H1 (cell line): ENCODE measurements around the gene APOC4. TPM values are rescaled to one million over a fixed set of nuclear protein-coding genes. Genes with fewer than 3 reads are reported as not detected.

ENCODE experiments used
- CTCF ChIA-PET: fragments of 300-600 bp; sonication (Branson Sonifier 250); formaldehyde crosslinking; loops from one replicate; lab custom pipeline; 2021; ENCODE audit not compliant: partially characterized antibody; lab: Charles Lee
- POLR2A ChIA-PET: fragments of 300-600 bp; sonication (Branson Sonifier 250); formaldehyde crosslinking; loops from one replicate; lab custom pipeline; 2021; ENCODE audit warnings: inconsistent platforms; ENCODE audit not compliant: partially characterized antibody; lab: Charles Lee
- DNase-seq, 2 experiments: peaks; one replicate each; pipeline versions ENCODE4 v3.0.0 to v3.0.0-alpha.2; 2010 to 2022; ENCODE audit warnings: low spot score in 2 of 2, low read depth in 1 of 2, mixed read lengths in 1 of 2
- FAIRE-seq: peaks from 2 replicates; lab custom pipeline; 2011; peaks lifted over from hg19 to GRCh38; lab: Jason Lieb, UNC
- H2AFZ ChIP-seq: 2 replicates; pipeline ENCODE4 v1.8.1; 2012; ENCODE audit warnings: low read length, inconsistent platforms
- H2AK5ac ChIP-seq: 2 replicates; pipeline ENCODE4 v1.6.1; 2013; ENCODE audit warnings: low read depth, low read length
- H2BK120ac ChIP-seq: replicated peaks from 2 replicates; pipeline ENCODE3; 2013; ENCODE audit warnings: low read depth, low read length, inconsistent platforms
- H2BK12ac ChIP-seq: 2 replicates; pipeline ENCODE4 v1.6.1; 2013; ENCODE audit warnings: low read depth, low read length
- H2BK15ac ChIP-seq: 2 replicates; pipeline ENCODE4 v1.6.1; 2013; ENCODE audit warnings: low read length
- H2BK20ac ChIP-seq: 2 replicates; pipeline ENCODE4 v1.6.1; 2013; ENCODE audit warnings: low read length
- H2BK5ac ChIP-seq: 2 replicates; pipeline ENCODE4 v1.6.1; 2013; ENCODE audit warnings: low read depth, low read length
- H3K14ac ChIP-seq: 2 replicates; pipeline ENCODE4 v1.6.1; 2013; ENCODE audit warnings: inconsistent platforms; ENCODE audit not compliant: insufficient read length
- H3K18ac ChIP-seq: 2 replicates; pipeline ENCODE4 v1.6.1; 2013; ENCODE audit warnings: low read length; ENCODE audit errors: extremely low read depth
- H3K23ac ChIP-seq: 2 replicates; pipeline ENCODE4 v1.6.1; 2013; ENCODE audit warnings: inconsistent platforms; ENCODE audit not compliant: insufficient read length
- H3K23me2 ChIP-seq: 2 replicates; pipeline ENCODE4 v1.6.1; 2013; ENCODE audit warnings: low read depth, low read length
- H3K27ac ChIP-seq: 2 replicates; pipeline ENCODE4 v1.6.1; 2011; ENCODE audit warnings: low read depth, low read length, inconsistent platforms
- H3K27me3 ChIP-seq, 4 experiments: replicated peaks in 1 of 4; 1 replicate in 1 of 4; 2 replicates in 3 of 4; pipeline versions ENCODE4 v1.6.1 to v1.8.1; 2011 to 2013; ENCODE audit warnings: low read length in 3 of 4, mild to moderate bottlenecking in 3 of 4, inconsistent platforms in 2 of 4, mixed read lengths in 2 of 4, moderate library complexity in 1 of 4; ENCODE audit not compliant: control insufficient read depth in 3 of 4, insufficient read depth in 3 of 4; ENCODE audit errors: extremely low read depth in 1 of 4
- H3K36me3 ChIP-seq, 4 experiments: 2 replicates each; pipeline versions ENCODE4 v1.6.1 to v1.8.1; 2011 to 2013; ENCODE audit warnings: mild to moderate bottlenecking in 4 of 4, low read length in 3 of 4, moderate library complexity in 2 of 4, control low read depth in 1 of 4, inconsistent platforms in 1 of 4; ENCODE audit not compliant: insufficient read depth in 4 of 4, control insufficient read depth in 2 of 4
- H3K4ac ChIP-seq: replicated peaks from 2 replicates; pipeline ENCODE3; 2013; ENCODE audit warnings: low read length, low read depth, mixed read lengths, inconsistent platforms; ENCODE audit not compliant: insufficient read length
- H3K4me1 ChIP-seq, 4 experiments: replicated peaks in 1 of 4; 1 replicate in 1 of 4; 2 replicates in 3 of 4; pipeline versions ENCODE4 v1.6.1 to v1.8.1; 2011 to 2013; ENCODE audit warnings: low read length in 3 of 4, inconsistent platforms in 2 of 4, mixed read lengths in 1 of 4; ENCODE audit not compliant: insufficient read depth in 4 of 4, control insufficient read depth in 3 of 4
- H3K4me2 ChIP-seq, 2 experiments: 2 replicates each; pipeline versions ENCODE4 v1.6.1 to v1.8.1; 2011 to 2013; ENCODE audit warnings: low read depth in 2 of 2, low read length in 2 of 2, control low read depth in 1 of 2, inconsistent platforms in 1 of 2, mild to moderate bottlenecking in 1 of 2; ENCODE audit not compliant: insufficient read depth in 1 of 2
- H3K4me3 ChIP-seq, 4 experiments: fragments of 200-600, 300-600 bp in 1 of 4; sonication (generic), shearing (Covaris generic), sonication (Bioruptor Twin) in 1 of 4; 2 replicates each; pipeline versions ENCODE4 v1.5.1 to v1.8.1; 2011 to 2016; ENCODE audit warnings: low read length in 4 of 4, low read depth in 3 of 4, control low read depth in 2 of 4, inconsistent platforms in 2 of 4, mild to moderate bottlenecking in 2 of 4, mixed read lengths in 1 of 4, moderate library complexity in 1 of 4; ENCODE audit not compliant: insufficient read depth in 2 of 4; ENCODE audit errors: extremely low read depth in 1 of 4
- H3K56ac ChIP-seq: replicated peaks from 2 replicates; pipeline ENCODE3; 2013; ENCODE audit warnings: low read depth, mild to moderate bottlenecking, mixed read lengths, low read length, inconsistent platforms; ENCODE audit not compliant: insufficient read length
- H3K79me1 ChIP-seq: 2 replicates; pipeline ENCODE4 v1.6.1; 2013; ENCODE audit warnings: low read depth, low read length, control low read depth
- H3K79me2 ChIP-seq, 2 experiments: 2 replicates each; pipeline versions ENCODE4 v1.6.1 to v1.8.1; 2012 to 2013; ENCODE audit warnings: low read length in 2 of 2, mild to moderate bottlenecking in 2 of 2, inconsistent platforms in 1 of 2; ENCODE audit not compliant: insufficient read depth in 2 of 2, control insufficient read depth in 1 of 2
- H3K9ac ChIP-seq, 4 experiments: replicated peaks in 1 of 4; 1 replicate in 1 of 4; 2 replicates in 3 of 4; pipeline versions ENCODE4 v1.6.1 to v1.8.1; 2011 to 2013; ENCODE audit warnings: low read depth in 3 of 4, low read length in 3 of 4, control low read depth in 2 of 4, mild to moderate bottlenecking in 2 of 4, moderate library complexity in 2 of 4, inconsistent platforms in 1 of 4; ENCODE audit errors: extremely low read depth in 1 of 4
- H3K9me3 ChIP-seq, 2 experiments: 2 replicates each; pipeline versions ENCODE4 v1.6.1 to v1.8.1; 2012 to 2013; ENCODE audit warnings: mild to moderate bottlenecking in 2 of 2, moderate library complexity in 2 of 2, control low read depth in 1 of 2, inconsistent platforms in 1 of 2, low read depth in 1 of 2, low read length in 1 of 2, mixed read lengths in 1 of 2; ENCODE audit not compliant: insufficient read depth in 2 of 2
- H4K20me1 ChIP-seq, 2 experiments: replicated peaks in 1 of 2; 2 replicates each; pipeline versions ENCODE3 to v1.8.1; 2011 to 2013; ENCODE audit warnings: inconsistent platforms in 2 of 2, low read length in 2 of 2, mild to moderate bottlenecking in 1 of 2; ENCODE audit not compliant: insufficient read depth in 2 of 2, control insufficient read depth in 1 of 2
- H4K5ac ChIP-seq: 2 replicates; pipeline ENCODE4 v1.6.1; 2013; ENCODE audit warnings: low read length, low read depth, mixed read lengths, inconsistent platforms; ENCODE audit not compliant: insufficient read length
- H4K8ac ChIP-seq: 2 replicates; pipeline ENCODE4 v1.8.0; 2013; ENCODE audit warnings: mild to moderate bottlenecking, moderate library complexity, low read length, inconsistent platforms; ENCODE audit not compliant: insufficient read depth; ENCODE audit errors: extremely low read depth
- H4K91ac ChIP-seq: replicated peaks from 2 replicates; pipeline ENCODE3; 2013; ENCODE audit warnings: low read length, mixed read lengths, inconsistent platforms; ENCODE audit not compliant: insufficient read length
- ATF2 ChIP-seq: IDR thresholded peaks from 2 replicates; pipeline ENCODE4 v1.6.1; 2012; ENCODE audit warnings: low read length, inconsistent platforms
- BRCA1 ChIP-seq: IDR thresholded peaks from 2 replicates; pipeline ENCODE4 v1.6.1; 2012; ENCODE audit warnings: low read depth, low read length, improper control_type of control experiment
- CTCF ChIP-seq, 3 experiments: IDR thresholded peaks; 1 replicate in 2 of 3; 2 replicates in 1 of 3; pipeline versions ENCODE4 v1.5.1 to v1.6.1; 2011; ENCODE audit warnings: low read length in 3 of 3, mild to moderate bottlenecking in 3 of 3, inconsistent platforms in 2 of 3, low read depth in 1 of 3, moderate library complexity in 1 of 3; ENCODE audit not compliant: insufficient read depth in 1 of 3; ENCODE audit errors: control extremely low read depth in 1 of 3
- RNF2 ChIP-seq: fragments of 200-900, 300-1000 bp; sonication (generic); IDR thresholded peaks from 2 replicates; pipeline ENCODE4 v1.7.1; 2016; ENCODE audit warnings: borderline replicate concordance, low read depth, mild to moderate bottlenecking, antibody characterized with exemption, low read length; ENCODE audit not compliant: poor library complexity, severe bottlenecking; ENCODE audit errors: missing control alignments
- WGBS, 2 experiments: shearing (Covaris generic) in 1 of 2; methylation state at CpG; one replicate each; pipeline versions ENCODE4 v1.1.6 to v1.1.7; 2013 to 2015; ENCODE audit warnings: low lambda C conversion rate in 2 of 2, mixed read lengths in 2 of 2, inconsistent platforms in 1 of 2, low coverage in 1 of 2, missing lambda C conversion rate in 1 of 2; ENCODE audit not compliant: insufficient replicate concordance in 2 of 2, insufficient coverage in 1 of 2, insufficient read length in 1 of 2; ENCODE audit errors: extremely low coverage in 1 of 2, missing lambda C conversion rate in 1 of 2; 5-methylcytosine and 5-hydroxymethylcytosine counted together
- polyA plus RNA-seq, 7 experiments: library from polyadenylated mRNA; depleted of rRNA in 3 of 7; stranded (reverse) in 5 of 7; unstranded in 2 of 7; fragments of >200 nt in 5 of 7; fragments of 200-250 nt in 2 of 7; gene quantifications; 1 replicate in 5 of 7; 2 replicates in 1 of 7; 4 replicates in 1 of 7; pipeline versions ENCODE4 v1.2.1 to v1.2.3, GENCODE V29; 2011 to 2013; ENCODE audit warnings: missing spikeins in 2 of 7, mixed read lengths in 2 of 7
- total RNA-seq: library from RNA; stranded (reverse); fragmentation: NEBNext Ultra II Directional; extraction: Animal tissue kit (Norgen Biotek cat#: 25700); gene quantifications from 2 replicates; pipeline ENCODE4 v1.2.1, GENCODE V29; 2021

Gene APOC4
- total and polyA plus RNA-seq, 2 of the 8 experiments (the other 6 are each of a cell fraction or from before 2014, with no cell fraction given) = not detected

GRCh38 chr19:44972802-44973201, 30.8 kb downstream of the APOC4 start:
- H2AK5ac ChIP-seq = no peak overlapping the region
- no peaks in the 10 kb centered on the region; a peak in 1 of 4 replicates for H3K79me2 ChIP-seq
- FAIRE-seq (no peak), DNase-seq (no peak)
- H4K20me1 ChIP-seq = peaks cover 4 to 7% of the 10 kb centered on the region in 2 experiments
- H2BK15ac ChIP-seq = no peak overlapping the region
- no peak overlapping the region for H3K27ac ChIP-seq
- H3K36me3 ChIP-seq = peaks cover 13 to 41% (median 29%) of the 10 kb centered on the region in 4 experiments; a peak in 7 of 8 replicates
- H3K23ac ChIP-seq = no peak overlapping the region
- no peak overlapping the region for H3K9ac ChIP-seq
- no peak overlapping the region for H3K4me3 ChIP-seq
- no peak overlapping the region for H2AFZ ChIP-seq
- 94% methylated on average over 13 of the region's 13 CpGs; no CpG with 5 or more reads in 1 of the 2 experiments for WGBS, 2 experiments
- no peak overlapping the region for H2BK20ac ChIP-seq
- H3K4me1 ChIP-seq = no peaks in the 10 kb centered on the region
- no peak overlapping the region for H3K4ac ChIP-seq
- no peak overlapping the region for H2BK120ac ChIP-seq
- no peak overlapping the region for H3K56ac ChIP-seq
- no peak overlapping the region for H3K14ac ChIP-seq
- no peak overlapping the region for H3K18ac ChIP-seq
- no peaks in the 10 kb centered on the region for H3K27me3 ChIP-seq
- H2BK12ac ChIP-seq = no peak overlapping the region
- H2BK5ac ChIP-seq = no peak overlapping the region
- H3K9me3 ChIP-seq = no peaks in the 10 kb centered on the region
- H3K79me1 ChIP-seq = no peaks in the 10 kb centered on the region
- no peak overlapping the region for H4K5ac ChIP-seq
- H3K23me2 ChIP-seq = no peaks in the 10 kb centered on the region
- no peak for TF ChIP-seq CTCF (IDR thresholded peaks at IDR 0.05; ENCODE audit: control extremely low read depth in 1 of 3, insufficient read depth in 1 of 3, low read depth in 1 of 3, low read length in 3 of 3)
- no peak for TF ChIP-seq BRCA1
- TF ChIP-seq RNF2 = no peak
- TF ChIP-seq ATF2 = no peak
- ChIA-PET CTCF (no interaction called here), POLR2A (no interaction called here)
- H4K91ac ChIP-seq = no peak overlapping the region
- no peak overlapping the region for H4K8ac ChIP-seq
- no peak overlapping the region for H3K4me2 ChIP-seq
